Measurements from ENCODE around the gene GM2A. TPM values are rescaled to one million over a fixed set of nuclear protein-coding genes. Genes with fewer than 3 reads are reported as not detected.

The GM2A gene
- total and polyA plus RNA-seq, 4 donors, result 31.3 to 78.7 (median 38.1) TPM

DNA sequence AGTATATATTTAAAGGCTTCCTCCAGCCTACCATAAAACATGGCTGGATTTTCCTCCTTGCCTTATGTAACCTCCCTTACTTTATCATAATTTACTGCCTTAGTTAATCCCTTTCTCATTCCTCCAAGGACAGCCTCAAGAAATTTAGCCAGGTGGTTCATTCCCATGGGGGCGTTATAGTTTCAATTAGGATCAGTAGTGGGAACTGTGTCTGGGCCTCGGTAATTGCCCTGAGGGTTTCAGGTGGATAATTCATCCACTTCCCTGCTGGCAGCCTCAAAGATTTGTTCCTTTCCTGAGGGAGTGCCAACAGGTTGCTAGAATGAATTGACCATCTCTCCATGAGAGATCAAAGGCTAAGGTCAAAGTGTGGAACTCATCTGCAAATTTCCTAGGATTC lies 4.3 kb upstream of the GM2A start:
- Histone ChIP-seq H3K27ac (ENCODE audit: low read depth in 1 of 2, low read length in 1 of 2) (no peak overlapping the region), H3K27me3 (ENCODE audit: control insufficient read depth in 3 of 3, insufficient read depth in 3 of 3, low read length in 2 of 3) (no peaks in the 10 kb centered on the region), H3K9me3 (ENCODE audit: control insufficient read depth in 4 of 4, insufficient read depth in 3 of 4, low read length in 3 of 4) (no peaks in the 10 kb centered on the region), H3K36me3 (ENCODE audit: control insufficient read depth in 4 of 4, insufficient read depth in 4 of 4, low read length in 4 of 4) (no peaks in the 10 kb centered on the region), H3K9ac (ENCODE audit: insufficient read depth in 1 of 2, low read length in 2 of 2) (no peak overlapping the region), H3K4me3 (no peak overlapping the region), H3K4me1 (ENCODE audit: control insufficient read depth in 5 of 5, insufficient read depth in 5 of 5, low read length in 5 of 5) (peaks cover 2 to 3% (median 2%) of the 10 kb centered on the region in 5 donors)
- DNase-seq (no peak), ATAC-seq (ENCODE audit: insufficient read depth, low FRiP score) (no peak)
- WGBS, 2 donors, result 88 to 94% methylated on average over 2 of the region's 2 CpGs
- TF ChIP-seq, protein P1, sequence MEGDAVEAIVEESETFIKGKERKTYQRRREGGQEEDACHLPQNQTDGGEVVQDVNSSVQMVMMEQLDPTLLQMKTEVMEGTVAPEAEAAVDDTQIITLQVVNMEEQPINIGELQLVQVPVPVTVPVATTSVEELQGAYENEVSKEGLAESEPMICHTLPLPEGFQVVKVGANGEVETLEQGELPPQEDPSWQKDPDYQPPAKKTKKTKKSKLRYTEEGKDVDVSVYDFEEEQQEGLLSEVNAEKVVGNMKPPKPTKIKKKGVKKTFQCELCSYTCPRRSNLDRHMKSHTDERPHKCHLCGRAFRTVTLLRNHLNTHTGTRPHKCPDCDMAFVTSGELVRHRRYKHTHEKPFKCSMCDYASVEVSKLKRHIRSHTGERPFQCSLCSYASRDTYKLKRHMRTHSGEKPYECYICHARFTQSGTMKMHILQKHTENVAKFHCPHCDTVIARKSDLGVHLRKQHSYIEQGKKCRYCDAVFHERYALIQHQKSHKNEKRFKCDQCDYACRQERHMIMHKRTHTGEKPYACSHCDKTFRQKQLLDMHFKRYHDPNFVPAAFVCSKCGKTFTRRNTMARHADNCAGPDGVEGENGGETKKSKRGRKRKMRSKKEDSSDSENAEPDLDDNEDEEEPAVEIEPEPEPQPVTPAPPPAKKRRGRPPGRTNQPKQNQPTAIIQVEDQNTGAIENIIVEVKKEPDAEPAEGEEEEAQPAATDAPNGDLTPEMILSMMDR (IDR thresholded peaks at IDR 0.05; ENCODE audit: control extremely low read depth, extremely low read depth), result no peak

DNA sequence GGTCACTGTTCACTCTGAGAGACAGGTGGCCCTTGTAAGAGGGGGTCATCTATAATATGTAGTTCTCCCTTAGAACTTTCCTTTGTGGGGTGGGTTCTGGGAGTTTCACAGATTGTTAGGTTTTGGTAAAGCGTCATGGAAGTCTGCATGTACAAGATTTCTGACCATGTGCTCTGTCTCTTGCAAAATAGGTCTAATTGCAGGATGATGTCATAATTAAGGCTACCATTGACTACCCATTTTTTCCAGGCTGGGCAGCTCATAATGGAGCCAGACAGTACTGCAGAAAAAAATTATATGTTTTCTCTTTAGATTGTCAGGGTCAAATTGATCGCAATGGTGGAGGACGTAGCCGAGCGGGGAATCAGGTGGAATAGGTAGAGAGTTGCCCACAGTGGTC lies 3.7 kb upstream of the GM2A start:
- TF ChIP-seq, protein P1 (IDR thresholded peaks at IDR 0.05; ENCODE audit: control extremely low read depth, extremely low read depth), result no peak
- no peak overlapping the region for H3K27ac ChIP-seq (ENCODE audit: low read depth in 1 of 2, low read length in 1 of 2)
- H3K9me3 ChIP-seq (ENCODE audit: control insufficient read depth in 4 of 4, insufficient read depth in 3 of 4, low read length in 3 of 4), result no peaks in the 10 kb centered on the region
- no peak overlapping the region for H3K4me3 ChIP-seq
- no peaks in the 10 kb centered on the region for H3K36me3 ChIP-seq (ENCODE audit: control insufficient read depth in 4 of 4, insufficient read depth in 4 of 4, low read length in 4 of 4)
- no peak overlapping the region for H3K9ac ChIP-seq (ENCODE audit: insufficient read depth in 1 of 2, low read length in 2 of 2)
- H3K27me3 ChIP-seq (ENCODE audit: control insufficient read depth in 3 of 3, insufficient read depth in 3 of 3, low read length in 2 of 3), result no peaks in the 10 kb centered on the region
- 73 to 88% methylated on average over 5 of the region's 5 CpGs for WGBS, 2 donors
- H3K4me1 ChIP-seq (ENCODE audit: control insufficient read depth in 5 of 5, insufficient read depth in 5 of 5, low read length in 5 of 5), result peaks cover 2 to 10% (median 6%) of the 10 kb centered on the region in 5 donors
- DNase-seq (no peak), ATAC-seq (ENCODE audit: insufficient read depth, low FRiP score) (no peak)

DNA sequence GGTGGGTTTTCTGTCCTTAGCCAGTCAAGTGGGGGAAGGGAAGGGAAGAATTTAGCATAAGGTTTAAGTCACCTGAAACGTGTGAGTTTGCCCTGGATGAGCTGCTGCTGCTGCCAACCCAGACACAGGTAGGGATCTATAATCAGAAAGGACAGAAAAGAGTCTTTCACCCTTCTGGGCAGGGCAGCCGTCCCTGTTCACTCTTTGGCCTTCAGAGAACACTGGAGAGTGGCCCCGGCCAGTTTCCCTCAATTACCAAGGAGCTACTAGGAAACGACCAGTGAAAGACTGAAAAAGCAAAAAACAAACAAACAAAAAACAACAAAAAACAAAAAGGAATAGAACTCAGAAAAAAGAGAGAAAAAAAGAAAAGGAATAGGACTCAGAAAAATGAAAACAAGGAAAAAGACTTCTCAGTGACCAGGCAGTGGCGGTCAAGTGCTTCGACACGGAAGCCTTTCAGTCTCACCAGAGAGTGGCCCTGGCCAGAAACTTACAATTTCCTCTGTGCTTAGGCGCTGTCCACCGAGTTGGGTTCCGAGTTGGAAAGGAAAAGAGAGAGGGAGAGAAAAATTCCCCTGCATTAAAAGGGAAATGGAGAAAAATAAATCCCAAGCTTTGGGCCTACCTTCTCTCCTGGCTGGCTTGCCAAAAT lies 2.5 kb upstream of the GM2A start:
- Histone ChIP-seq H3K36me3 (ENCODE audit: control insufficient read depth in 4 of 4, insufficient read depth in 4 of 4, low read length in 4 of 4) (no peaks in the 10 kb centered on the region), H3K4me1 (ENCODE audit: control insufficient read depth in 5 of 5, insufficient read depth in 5 of 5, low read length in 5 of 5) (peaks cover 5 to 11% (median 6%) of the 10 kb centered on the region in 5 donors), H3K9me3 (ENCODE audit: control insufficient read depth in 4 of 4, insufficient read depth in 3 of 4, low read length in 3 of 4) (no peaks in the 10 kb centered on the region), H3K9ac (ENCODE audit: insufficient read depth in 1 of 2, low read length in 2 of 2) (no peak overlapping the region), H3K27ac (ENCODE audit: low read depth in 1 of 2, low read length in 1 of 2) (no peak overlapping the region), H3K4me3 (no peak overlapping the region), H3K27me3 (ENCODE audit: control insufficient read depth in 3 of 3, insufficient read depth in 3 of 3, low read length in 2 of 3) (no peaks in the 10 kb centered on the region)
- WGBS, 2 donors, result 92% methylated on average over 10 of the region's 10 CpGs
- DNase-seq, result no peak
- TF ChIP-seq, protein P1 (IDR thresholded peaks at IDR 0.05; ENCODE audit: control extremely low read depth, extremely low read depth), result no peak
- ATAC-seq (ENCODE audit: insufficient read depth, low FRiP score), result no peak

All from lung (tissue), 12 donors.